Naive thymus-derived CD4-positive, alpha-beta T cell (primary cell): ENCODE data around the gene OGFR. TPM values are rescaled to one million over a fixed set of nuclear protein-coding genes. Genes with fewer than 3 reads are reported as not detected.

ENCODE experiments used
- ATAC-seq: fragments of 150-1000 bp; cut with Tn5 transposase; 2 replicates; pipeline ENCODE4 v1.10.0; 2021; ENCODE audit warnings: mild to moderate bottlenecking, moderate library complexity
- CTCF ChIA-PET: fragments of 350-600 bp; sonication (Branson Sonifier 250); formaldehyde crosslinking; loops from one replicate; lab custom pipeline; 2021; ENCODE audit warnings: antibody characterized with exemption; lab: Charles Lee
- POLR2A ChIA-PET: fragments of 350-600 bp; sonication (Branson Sonifier 250); formaldehyde crosslinking; loops from one replicate; lab custom pipeline; 2021; ENCODE audit warnings: antibody characterized with exemption, inconsistent platforms; lab: Charles Lee
- DNase-seq, 9 donors: peaks; one replicate each; pipeline versions ENCODE4 v3.0.0 to v3.0.0-alpha.2; 2020 to 2022; ENCODE audit warnings: mixed read lengths in 1 of 9
- H3K27ac ChIP-seq: one replicate; pipeline ENCODE4 v1.7.0; 2013; ENCODE audit warnings: mild to moderate bottlenecking, low read depth, low read length, moderate library complexity
- H3K27me3 ChIP-seq, 2 donors: one replicate each; pipeline ENCODE4 v1.7.0; 2013; ENCODE audit warnings: low read length in 2 of 2, mild to moderate bottlenecking in 2 of 2, moderate library complexity in 2 of 2; ENCODE audit not compliant: control insufficient read depth in 2 of 2, insufficient read depth in 2 of 2
- H3K36me3 ChIP-seq, 3 experiments: 1 replicate in 2 of 3; 2 replicates in 1 of 3; pipeline ENCODE4 v1.7.0; 2013; ENCODE audit warnings: low read length in 3 of 3, mild to moderate bottlenecking in 3 of 3, moderate library complexity in 1 of 3; ENCODE audit not compliant: insufficient read depth in 3 of 3, control insufficient read depth in 2 of 3
- H3K4me1 ChIP-seq, 2 donors: one replicate each; pipeline ENCODE4 v1.7.0; 2013; ENCODE audit warnings: low read length in 2 of 2, mild to moderate bottlenecking in 2 of 2, moderate library complexity in 1 of 2; ENCODE audit not compliant: control insufficient read depth in 2 of 2, insufficient read depth in 2 of 2
- H3K4me3 ChIP-seq: 2 replicates; pipeline ENCODE4 v1.7.0; 2013; ENCODE audit warnings: mild to moderate bottlenecking, low read length
- H3K9me3 ChIP-seq, 3 experiments: 1 replicate in 2 of 3; 2 replicates in 1 of 3; pipeline ENCODE4 v1.7.0; 2013; ENCODE audit warnings: low read length in 3 of 3; ENCODE audit not compliant: control insufficient read depth in 2 of 3
- H3K27ac Mint-ChIP-seq, 9 donors: one replicate each; pipeline ENCODE4 v1.8.0; 2020 to 2022; ENCODE audit warnings: mixed read lengths in 9 of 9, mild to moderate bottlenecking in 8 of 9, moderate library complexity in 5 of 9, inconsistent platforms in 2 of 9
- H3K27me3 Mint-ChIP-seq, 5 donors: one replicate each; pipeline ENCODE4 v1.8.0; 2021 to 2022; ENCODE audit warnings: mixed read lengths in 5 of 5, mild to moderate bottlenecking in 1 of 5
- H3K36me3 Mint-ChIP-seq, 5 donors: one replicate each; pipeline ENCODE4 v1.8.0; 2020 to 2022; ENCODE audit warnings: mixed read lengths in 5 of 5, mild to moderate bottlenecking in 3 of 5, inconsistent platforms in 1 of 5
- H3K4me1 Mint-ChIP-seq, 7 donors: one replicate each; pipeline ENCODE4 v1.8.0; 2020 to 2022; ENCODE audit warnings: mixed read lengths in 7 of 7, mild to moderate bottlenecking in 3 of 7, inconsistent platforms in 1 of 7
- H3K4me3 Mint-ChIP-seq, 10 donors: one replicate each; pipeline ENCODE4 v1.8.0; 2020 to 2022; ENCODE audit warnings: mild to moderate bottlenecking in 10 of 10, mixed read lengths in 10 of 10, moderate library complexity in 6 of 10, inconsistent platforms in 2 of 10
- H3K9me3 Mint-ChIP-seq, 11 donors: one replicate each; pipeline ENCODE4 v1.8.0; 2020 to 2022; ENCODE audit warnings: mixed read lengths in 11 of 11, mild to moderate bottlenecking in 4 of 11, inconsistent platforms in 1 of 11, moderate library complexity in 1 of 11
- intact Hi-C, 2 donors: fragments of 100-400 bp; cut with micrococcal nuclease; formaldehyde crosslinking; loops; one replicate each; pipeline ENCODE4 v1.15.1; 2023
- polyA plus RNA-seq, 2 donors: library from polyadenylated mRNA; unstranded; fragments of 300-500 nt; fragmentation: Illumina TruSeq; gene quantifications; one replicate each; pipeline ENCODE4 v1.2.3, GENCODE V29; 2021
- total RNA-seq, 6 experiments: library from RNA in 5 of 6; stranded (reverse) in 5 of 6; gene quantifications; 1 replicate in 5 of 6; 2 replicates in 1 of 6; pipeline ENCODE4 v1.2.3 and lab custom pipeline; 2021 to 2026

The OGFR gene
- total and polyA plus RNA-seq, 7 experiments from 2014 or later, result 34.5 to 82.7 (median 69.6) TPM

GRCh38 chr20:62839261-62839660, 34.6 kb downstream of the OGFR start:
- H3K27me3 ChIP-seq, result no peaks in the 10 kb centered on the region
- H3K4me1 ChIP-seq, result no peaks in the 10 kb centered on the region
- POLR2A ChIA-PET, result no interaction called here
- H3K27ac ChIP-seq, result no peak overlapping the region
- no peak for ATAC-seq
- Mint-ChIP-seq H3K9me3 (no peaks in the 10 kb centered on the region), H3K27ac (no peak overlapping the region), H3K27me3 (peaks cover 0 to 5% (median 0%) of the 10 kb centered on the region in 5 donors), H3K4me1 (no peaks in the 10 kb centered on the region), H3K4me3 (no peak overlapping the region), H3K36me3 (peaks cover 0 to 7% (median 3%) of the 10 kb centered on the region in 5 donors)
- no peaks in the 10 kb centered on the region for H3K9me3 ChIP-seq
- CTCF ChIA-PET, result no interaction called here
- H3K36me3 ChIP-seq, result no peaks in the 10 kb centered on the region
- intact Hi-C loops, result no loop called here
- no peak overlapping the region for H3K4me3 ChIP-seq
- DNase-seq, result no peak

GRCh38 chr20:62839816-62840215, 35.2 kb downstream of the OGFR start:
- H3K27ac Mint-ChIP-seq, result no peak overlapping the region
- peaks cover 0 to 5% (median 0%) of the 10 kb centered on the region in 5 donors for H3K27me3 Mint-ChIP-seq

GRCh38 chr20:62840244-62841197, 35.9 kb downstream of the OGFR start:
- Histone ChIP-seq H3K4me1 (no peaks in the 10 kb centered on the region), H3K36me3 (no peaks in the 10 kb centered on the region), H3K4me3 (no peak overlapping the region), H3K27ac (no peak overlapping the region), H3K9me3 (no peaks in the 10 kb centered on the region), H3K27me3 (no peaks in the 10 kb centered on the region)
- CTCF ChIA-PET, result no interaction called here
- no peak overlapping the region for H3K27ac Mint-ChIP-seq
- intact Hi-C loops, result no loop called here
- POLR2A ChIA-PET, result no interaction called here
- H3K27me3 Mint-ChIP-seq, result peaks cover 0 to 2% (median 0%) of the 10 kb centered on the region in 5 donors
- no peak for ATAC-seq
- no peak overlapping the region for H3K4me3 Mint-ChIP-seq
- no peaks in the 10 kb centered on the region for H3K4me1 Mint-ChIP-seq
- DNase-seq, result no peak
- peaks cover 0 to 7% (median 4%) of the 10 kb centered on the region in 5 donors for H3K36me3 Mint-ChIP-seq
- no peaks in the 10 kb centered on the region for H3K9me3 Mint-ChIP-seq

More at GRCh38 chr20:62839816-62840215, 35.2 kb downstream of the OGFR start:
- no peaks in the 10 kb centered on the region for H3K4me1 ChIP-seq
- no peak overlapping the region for H3K27ac ChIP-seq
- ChIA-PET CTCF (no interaction called here), POLR2A (no interaction called here)
- intact Hi-C loops, result no loop called here
- Mint-ChIP-seq H3K36me3 (peaks cover 0 to 7% (median 3%) of the 10 kb centered on the region in 5 donors), H3K4me1 (no peaks in the 10 kb centered on the region), H3K4me3 (no peak overlapping the region), H3K9me3 (no peaks in the 10 kb centered on the region)
- no peak overlapping the region for H3K4me3 ChIP-seq
- H3K36me3 ChIP-seq, result no peaks in the 10 kb centered on the region
- no peak for ATAC-seq
- H3K27me3 ChIP-seq, result no peaks in the 10 kb centered on the region
- DNase-seq, result no peak
- H3K9me3 ChIP-seq, result no peaks in the 10 kb centered on the region

GRCh38 chr20:62841705-62842212, 37.1 kb downstream of the OGFR start:
- Histone ChIP-seq H3K27me3 (no peaks in the 10 kb centered on the region), H3K9me3 (no peaks in the 10 kb centered on the region), H3K4me3 (no peak overlapping the region), H3K36me3 (no peaks in the 10 kb centered on the region), H3K27ac (no peak overlapping the region), H3K4me1 (no peaks in the 10 kb centered on the region)
- intact Hi-C loops, result no loop called here
- DNase-seq, result no peak
- no peak overlapping the region for H3K4me3 Mint-ChIP-seq
- no peaks in the 10 kb centered on the region for H3K9me3 Mint-ChIP-seq
- H3K27ac Mint-ChIP-seq, result no peak overlapping the region
- H3K36me3 Mint-ChIP-seq, result peaks cover 0 to 9% (median 4%) of the 10 kb centered on the region in 5 donors
- ChIA-PET CTCF (no interaction called here), POLR2A (no interaction called here)
- no peaks in the 10 kb centered on the region for H3K27me3 Mint-ChIP-seq
- H3K4me1 Mint-ChIP-seq, result no peaks in the 10 kb centered on the region
- ATAC-seq, result no peak

- H3K36me3 ChIP-seq, result no peaks in the 10 kb centered on the region
- intact Hi-C loops, result no loop called here
- H3K4me3 Mint-ChIP-seq, result no peak overlapping the region
- peaks cover 0 to 6% (median 0%) of the 10 kb centered on the region in 7 donors for H3K4me1 Mint-ChIP-seq
- peaks cover 0 to 11% (median 4%) of the 10 kb centered on the region in 5 donors for H3K36me3 Mint-ChIP-seq
- H3K27me3 ChIP-seq, result no peaks in the 10 kb centered on the region
- H3K4me3 ChIP-seq, result no peak overlapping the region
- no peak overlapping the region for H3K27ac ChIP-seq
- no peaks in the 10 kb centered on the region for H3K9me3 Mint-ChIP-seq
- H3K27ac Mint-ChIP-seq, result no peak overlapping the region
- no peak for ATAC-seq
- ChIA-PET CTCF (no interaction called here), POLR2A (no interaction called here)
- no peaks in the 10 kb centered on the region for H3K27me3 Mint-ChIP-seq
- H3K4me1 ChIP-seq, result no peaks in the 10 kb centered on the region
- DNase-seq, result no peak
- no peaks in the 10 kb centered on the region for H3K9me3 ChIP-seq
Observed at GRCh38 chr20:62843656-62844055, 39.0 kb downstream of the OGFR start.

- intact Hi-C loops, result no loop called here
- Mint-ChIP-seq H3K4me1 (peaks cover 0 to 6% (median 0%) of the 10 kb centered on the region in 7 donors), H3K36me3 (peaks cover 0 to 11% (median 4%) of the 10 kb centered on the region in 5 donors), H3K9me3 (peaks cover 0 to 2% (median 0%) of the 10 kb centered on the region in 11 donors), H3K4me3 (no peak overlapping the region), H3K27ac (no peak overlapping the region), H3K27me3 (no peaks in the 10 kb centered on the region)
- Histone ChIP-seq H3K36me3 (peaks cover 0 to 2% (median 0%) of the 10 kb centered on the region in 3 experiments), H3K4me3 (no peak overlapping the region), H3K27me3 (no peaks in the 10 kb centered on the region), H3K4me1 (no peaks in the 10 kb centered on the region), H3K27ac (no peak overlapping the region), H3K9me3 (no peaks in the 10 kb centered on the region)
- ATAC-seq (no peak), DNase-seq (no peak)
- CTCF ChIA-PET, result interaction anchor here (0.7 kb wide), 1 partner anchor 55 kb away, joined by 3 read pairs; no protein-coding TSS in a partner anchor
- POLR2A ChIA-PET, result interaction anchor here (0.7 kb wide), 1 partner anchor 50 kb away, joined by 3 read pairs; no protein-coding TSS in a partner anchor
Observed at GRCh38 chr20:62844182-62844581, 39.5 kb downstream of the OGFR start.
